IPS-18a (cell line): ENCODE measurements around the gene HOOK1.
A peak's percentile ranks its signal among the peaks of the same experiment; 100 is the strongest.

ENCODE experiments used
- H3K27ac ChIP-seq: one replicate; pipeline ENCODE4 v1.5.1; 2013; ENCODE audit warnings: low read length
- H3K27me3 ChIP-seq: one replicate; pipeline ENCODE4 v1.6.1; 2013; ENCODE audit warnings: mild to moderate bottlenecking, low read length; ENCODE audit not compliant: control insufficient read depth, insufficient read depth
- H3K36me3 ChIP-seq: one replicate; pipeline ENCODE4 v1.6.1; 2013; ENCODE audit warnings: low read depth, low read length; ENCODE audit not compliant: control insufficient read depth
- H3K4me1 ChIP-seq: one replicate; pipeline ENCODE4 v1.6.1; 2013; ENCODE audit warnings: low read depth, low read length; ENCODE audit not compliant: control insufficient read depth
- H3K4me3 ChIP-seq: one replicate; pipeline ENCODE4 v1.5.1; 2013; ENCODE audit warnings: low read length
- H3K9ac ChIP-seq: one replicate; pipeline ENCODE4 v1.6.1; 2013; ENCODE audit warnings: mild to moderate bottlenecking, low read length, moderate library complexity
- H3K9me3 ChIP-seq: one replicate; pipeline ENCODE4 v1.6.1; 2013; ENCODE audit warnings: low read depth, low read length; ENCODE audit not compliant: control insufficient read depth

Gene HOOK1

GRCh38 chr1:59788825-59789224 lies 25.9 kb upstream of the HOOK1 start:
- Histone ChIP-seq H3K9me3 (peaks cover 6% of the 10 kb centered on the region), H3K27ac (no peak overlapping the region)

GRCh38 chr1:59798600-59798999 lies 16.1 kb upstream of the HOOK1 start:
- H3K4me3 ChIP-seq, result no peak overlapping the region
- H3K9ac ChIP-seq, result no peak overlapping the region
- H3K36me3 ChIP-seq, result no peaks in the 10 kb centered on the region
- H3K4me1 ChIP-seq, result no peaks in the 10 kb centered on the region
- no peaks in the 10 kb centered on the region for H3K27me3 ChIP-seq
- H3K27ac ChIP-seq, result no peak overlapping the region
- H3K9me3 ChIP-seq, result no peaks in the 10 kb centered on the region

More at GRCh38 chr1:59788825-59789224, 25.9 kb upstream of the HOOK1 start:
- no peak overlapping the region for H3K9ac ChIP-seq
- no peak overlapping the region for H3K4me3 ChIP-seq
- H3K4me1 ChIP-seq, result no peaks in the 10 kb centered on the region
- no peaks in the 10 kb centered on the region for H3K27me3 ChIP-seq
- H3K36me3 ChIP-seq, result no peaks in the 10 kb centered on the region

GRCh38 chr1:59803458-59804038 lies 11.2 kb upstream of the HOOK1 start:
- Histone ChIP-seq H3K4me1 (no peaks in the 10 kb centered on the region), H3K27ac (no peak overlapping the region), H3K27me3 (no peaks in the 10 kb centered on the region), H3K4me3 (no peak overlapping the region), H3K36me3 (no peaks in the 10 kb centered on the region), H3K9me3 (no peaks in the 10 kb centered on the region), H3K9ac (no peak overlapping the region)

GRCh38 chr1:59804301-59804700 lies 10.4 kb upstream of the HOOK1 start:
- H3K27ac ChIP-seq, result no peak overlapping the region
- H3K27me3 ChIP-seq, result no peaks in the 10 kb centered on the region
- no peaks in the 10 kb centered on the region for H3K36me3 ChIP-seq
- H3K4me3 ChIP-seq, result no peak overlapping the region
- H3K9ac ChIP-seq, result no peak overlapping the region
- H3K4me1 ChIP-seq, result no peaks in the 10 kb centered on the region
- no peaks in the 10 kb centered on the region for H3K9me3 ChIP-seq

GRCh38 chr1:59805554-59805953 lies 9.2 kb upstream of the HOOK1 start:
- no peaks in the 10 kb centered on the region for H3K36me3 ChIP-seq
- no peak overlapping the region for H3K4me3 ChIP-seq
- no peaks in the 10 kb centered on the region for H3K27me3 ChIP-seq
- H3K4me1 ChIP-seq, result no peaks in the 10 kb centered on the region
- H3K27ac ChIP-seq, result no peak overlapping the region
- no peak overlapping the region for H3K9ac ChIP-seq
- H3K9me3 ChIP-seq, result no peaks in the 10 kb centered on the region

GRCh38 chr1:59814180-59814900 lies 409 bp upstream of the HOOK1 start:
- Histone ChIP-seq H3K9ac (no peak overlapping the region), H3K4me3 (peak overlapping the region; percentile 86), H3K36me3 (no peaks in the 10 kb centered on the region), H3K27me3 (peaks cover 19% of the 10 kb centered on the region), H3K4me1 (peaks cover 9% of the 10 kb centered on the region), H3K9me3 (no peaks in the 10 kb centered on the region), H3K27ac (no peak overlapping the region)

GRCh38 chr1:59815892-59816291 lies 1.1 kb downstream of the HOOK1 start:
- Histone ChIP-seq H3K4me3 (peak overlapping the region; percentile 86), H3K27me3 (peaks cover 19% of the 10 kb centered on the region), H3K4me1 (peaks cover 9% of the 10 kb centered on the region), H3K36me3 (no peaks in the 10 kb centered on the region), H3K9me3 (no peaks in the 10 kb centered on the region), H3K9ac (peak overlapping the region; percentile 72), H3K27ac (no peak overlapping the region)

GRCh38 chr1:59816318-59816878 lies 1.6 kb downstream of the HOOK1 start:
- H3K4me3 ChIP-seq, result peak overlapping the region; percentile 86
- no peaks in the 10 kb centered on the region for H3K36me3 ChIP-seq
- no peak overlapping the region for H3K27ac ChIP-seq
- H3K27me3 ChIP-seq, result peaks cover 19% of the 10 kb centered on the region
- peaks cover 9% of the 10 kb centered on the region for H3K4me1 ChIP-seq
- no peaks in the 10 kb centered on the region for H3K9me3 ChIP-seq
- H3K9ac ChIP-seq, result no peak overlapping the region

GRCh38 chr1:59819566-59820438 lies 5.1 kb downstream of the HOOK1 start:
- Histone ChIP-seq H3K27ac (no peak overlapping the region), H3K9ac (no peak overlapping the region), H3K4me1 (peaks cover 9% of the 10 kb centered on the region), H3K4me3 (no peak overlapping the region), H3K27me3 (peaks cover 19% of the 10 kb centered on the region), H3K36me3 (peaks cover 4% of the 10 kb centered on the region), H3K9me3 (no peaks in the 10 kb centered on the region)

GRCh38 chr1:59827055-59827643 lies 12.4 kb downstream of the HOOK1 start:
- H3K36me3 ChIP-seq, result no peaks in the 10 kb centered on the region
- H3K27ac ChIP-seq, result no peak overlapping the region
- H3K27me3 ChIP-seq, result no peaks in the 10 kb centered on the region

GRCh38 chr1:59828160-59828559 lies 13.4 kb downstream of the HOOK1 start:
- Histone ChIP-seq H3K27ac (no peak overlapping the region), H3K4me1 (no peaks in the 10 kb centered on the region), H3K27me3 (no peaks in the 10 kb centered on the region), H3K9ac (no peak overlapping the region), H3K4me3 (no peak overlapping the region), H3K9me3 (no peaks in the 10 kb centered on the region), H3K36me3 (no peaks in the 10 kb centered on the region)

More at GRCh38 chr1:59827055-59827643, 12.4 kb downstream of the HOOK1 start:
- Histone ChIP-seq H3K9me3 (no peaks in the 10 kb centered on the region), H3K4me3 (no peak overlapping the region), H3K9ac (no peak overlapping the region), H3K4me1 (no peaks in the 10 kb centered on the region)
